C4-2B (cell line): ENCODE measurements around the gene STRN.

Experiments used
- ZFX ChIP-seq: fragments of 450-650 bp; IDR thresholded peaks from 2 replicates; pipeline ENCODE4 v1.6.1; 2017
- TF ChIP-seq, protein P1 (sequence below): fragments of 450-650 bp; conservative IDR thresholded peaks from 2 replicates; pipeline ENCODE4 v1.5.1; 2017; ENCODE audit warnings: mild to moderate bottlenecking

- TF ChIP-seq, protein P1, sequence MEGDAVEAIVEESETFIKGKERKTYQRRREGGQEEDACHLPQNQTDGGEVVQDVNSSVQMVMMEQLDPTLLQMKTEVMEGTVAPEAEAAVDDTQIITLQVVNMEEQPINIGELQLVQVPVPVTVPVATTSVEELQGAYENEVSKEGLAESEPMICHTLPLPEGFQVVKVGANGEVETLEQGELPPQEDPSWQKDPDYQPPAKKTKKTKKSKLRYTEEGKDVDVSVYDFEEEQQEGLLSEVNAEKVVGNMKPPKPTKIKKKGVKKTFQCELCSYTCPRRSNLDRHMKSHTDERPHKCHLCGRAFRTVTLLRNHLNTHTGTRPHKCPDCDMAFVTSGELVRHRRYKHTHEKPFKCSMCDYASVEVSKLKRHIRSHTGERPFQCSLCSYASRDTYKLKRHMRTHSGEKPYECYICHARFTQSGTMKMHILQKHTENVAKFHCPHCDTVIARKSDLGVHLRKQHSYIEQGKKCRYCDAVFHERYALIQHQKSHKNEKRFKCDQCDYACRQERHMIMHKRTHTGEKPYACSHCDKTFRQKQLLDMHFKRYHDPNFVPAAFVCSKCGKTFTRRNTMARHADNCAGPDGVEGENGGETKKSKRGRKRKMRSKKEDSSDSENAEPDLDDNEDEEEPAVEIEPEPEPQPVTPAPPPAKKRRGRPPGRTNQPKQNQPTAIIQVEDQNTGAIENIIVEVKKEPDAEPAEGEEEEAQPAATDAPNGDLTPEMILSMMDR: no peak
- no peak for TF ChIP-seq ZFX
Measured at GRCh38 chr2:36819095-36819711, 147.1 kb downstream of the STRN start.
